Keratinocyte (primary cell): ENCODE data around the gene MBNL2. TPM values are rescaled to one million over a fixed set of nuclear protein-coding genes. Genes with fewer than 3 reads are reported as not detected.
A peak's percentile ranks its signal among the peaks of the same experiment; 100 is the strongest.

ENCODE experiments used
- DNase-seq: peaks from one replicate; pipeline ENCODE4 v3.0.0-alpha.2; 2011; ENCODE audit warnings: low read depth, missing footprints, low spot score
- FAIRE-seq: peaks from 2 replicates; lab custom pipeline; 2011; peaks lifted over from hg19 to GRCh38; lab: Jason Lieb, UNC
- H2AFZ ChIP-seq: 2 replicates; pipeline ENCODE4 v1.6.0; 2012; ENCODE audit warnings: low read length, control low read depth, inconsistent platforms; ENCODE audit not compliant: control insufficient read depth
- H3K27ac ChIP-seq: 2 replicates; pipeline ENCODE4 v1.5.1; 2011; ENCODE audit warnings: low read length; ENCODE audit not compliant: control insufficient read depth, insufficient read depth
- H3K27me3 ChIP-seq: 3 replicates; pipeline ENCODE4 v1.6.0; 2011; ENCODE audit warnings: low read length; ENCODE audit not compliant: control insufficient read depth, insufficient read depth; ENCODE audit errors: extremely low read depth
- H3K36me3 ChIP-seq, 2 experiments: 2 replicates in 1 of 2; 3 replicates in 1 of 2; pipeline ENCODE4 v1.5.1; 2011; ENCODE audit warnings: low read length in 2 of 2, mild to moderate bottlenecking in 1 of 2; ENCODE audit not compliant: control insufficient read depth in 2 of 2, insufficient read depth in 2 of 2; ENCODE audit errors: extremely low read depth in 1 of 2
- H3K4me1 ChIP-seq: 3 replicates; pipeline ENCODE4 v1.5.1; 2011; ENCODE audit warnings: low read length; ENCODE audit not compliant: control insufficient read depth, insufficient read depth; ENCODE audit errors: extremely low read depth
- H3K4me2 ChIP-seq: 3 replicates; pipeline ENCODE4 v1.6.0; 2011; ENCODE audit warnings: low read depth, low read length; ENCODE audit not compliant: control insufficient read depth, insufficient read depth; ENCODE audit errors: extremely low read depth
- H3K4me3 ChIP-seq, 3 experiments: fragments of 200-600 bp in 1 of 3; sonication (generic) in 1 of 3; 2 replicates in 2 of 3; 3 replicates in 1 of 3; pipeline ENCODE4 v1.5.1; 2011 to 2016; ENCODE audit warnings: low read length in 3 of 3, mild to moderate bottlenecking in 3 of 3, control low read depth in 2 of 3, inconsistent platforms in 1 of 3, low read depth in 1 of 3, mixed read lengths in 1 of 3, mixed run types in 1 of 3, moderate library complexity in 1 of 3; ENCODE audit not compliant: control insufficient read depth in 2 of 3, insufficient read depth in 2 of 3; ENCODE audit errors: extremely low read depth in 1 of 3
- H3K79me2 ChIP-seq: 2 replicates; pipeline ENCODE4 v1.6.0; 2012; ENCODE audit warnings: low read length; ENCODE audit not compliant: control insufficient read depth, insufficient read depth
- H3K9ac ChIP-seq: 3 replicates; pipeline ENCODE4 v1.6.0; 2011; ENCODE audit warnings: low read length; ENCODE audit not compliant: control insufficient read depth, insufficient read depth; ENCODE audit errors: extremely low read depth
- H3K9me1 ChIP-seq: 3 replicates; pipeline ENCODE4 v1.6.0; 2011; ENCODE audit warnings: low read length; ENCODE audit not compliant: control insufficient read depth, insufficient read depth; ENCODE audit errors: extremely low read depth
- H3K9me3 ChIP-seq: 2 replicates; pipeline ENCODE4 v1.5.1; 2012; ENCODE audit warnings: low read depth, low read length; ENCODE audit not compliant: control insufficient read depth
- H4K20me1 ChIP-seq: 3 replicates; pipeline ENCODE4 v1.6.0; 2011; ENCODE audit warnings: low read length; ENCODE audit not compliant: control insufficient read depth, insufficient read depth; ENCODE audit errors: extremely low read depth
- CTCF ChIP-seq, 3 experiments: IDR thresholded peaks in 1 of 3; conservative IDR thresholded peaks in 1 of 3; optimal IDR thresholded peaks in 1 of 3; 2 replicates in 2 of 3; 3 replicates in 1 of 3; pipeline versions ENCODE3 to v1.5.1; 2011; ENCODE audit warnings: low read length in 3 of 3, mild to moderate bottlenecking in 3 of 3, moderate library complexity in 2 of 3, control low read depth in 1 of 3, inconsistent platforms in 1 of 3; ENCODE audit not compliant: insufficient read depth in 2 of 3; ENCODE audit errors: extremely low read depth in 1 of 3
- EZH2 ChIP-seq: IDR thresholded peaks from one replicate; pipeline ENCODE4 v1.6.1; 2012; ENCODE audit warnings: inconsistent platforms, mild to moderate bottlenecking, low read length, moderate library complexity
- dilution Hi-C: fragments of 300-500 bp; cut with MboI; formaldehyde crosslinking; loops from one replicate; pipeline ENCODE4 v1.7.0; 2020; ENCODE audit warnings: low sequenced_read_pairs; ENCODE audit not compliant: extremely low pct_ligation_motif_present
- polyA plus RNA-seq, 5 experiments: library from polyadenylated mRNA; depleted of rRNA in 3 of 5; stranded (reverse) in 3 of 5; stranded (forward) in 1 of 5; unstranded in 1 of 5; fragments of >200 nt; gene quantifications; 1 replicate in 1 of 5; 2 replicates in 3 of 5; 3 replicates in 1 of 5; pipeline versions ENCODE4 v1.2.1 to v1.2.3, GENCODE V29; 2011 to 2012; ENCODE audit warnings: missing spikeins in 2 of 5, low read depth in 1 of 5, low replicate concordance in 1 of 5

Gene MBNL2
- polyA plus RNA-seq, 1 donor (not counting 4 experiments of a cell fraction or from before 2014, with no cell fraction given): 28.4 TPM

GRCh38 chr13:97235549-97236231, 13.6 kb downstream of the MBNL2 start:
- Histone ChIP-seq H3K36me3 (peaks cover 5 to 6% of the 10 kb centered on the region in 2 experiments), H3K4me2 (peak overlapping the region; percentile 28), H3K4me1 (no peaks in the 10 kb centered on the region), H4K20me1 (no peaks in the 10 kb centered on the region), H3K79me2 (peaks cover 74% of the 10 kb centered on the region), H3K9me3 (no peaks in the 10 kb centered on the region), H3K9ac (no peak overlapping the region), H3K9me1 (no peaks in the 10 kb centered on the region), H2AFZ (no peak overlapping the region), H3K4me3 (no peak overlapping the region), H3K27me3 (no peaks in the 10 kb centered on the region), H3K27ac (no peak overlapping the region)
- DNase-seq: no peak
- dilution Hi-C loops: no loop called here
- TF ChIP-seq EZH2: no peak
- TF ChIP-seq CTCF (optimal IDR thresholded peaks at IDR 0.05 in 1 of 3, IDR thresholded peaks at IDR 0.05 in 1 of 3, conservative IDR thresholded peaks at IDR 0.05 in 1 of 3; ENCODE audit: extremely low read depth in 1 of 3, insufficient read depth in 2 of 3, low read length in 3 of 3): no peak
- FAIRE-seq: no peak

GRCh38 chr13:97237388-97237787, 15.3 kb downstream of the MBNL2 start:
- Histone ChIP-seq H3K4me3 (no peak overlapping the region), H3K9me1 (no peaks in the 10 kb centered on the region), H3K79me2 (peaks cover 76% of the 10 kb centered on the region), H4K20me1 (no peaks in the 10 kb centered on the region), H3K27ac (no peak overlapping the region), H3K36me3 (peaks cover 2 to 6% of the 10 kb centered on the region in 2 experiments), H3K9me3 (no peaks in the 10 kb centered on the region), H3K27me3 (no peaks in the 10 kb centered on the region), H3K4me1 (no peaks in the 10 kb centered on the region), H2AFZ (no peak overlapping the region), H3K9ac (no peak overlapping the region), H3K4me2 (no peak overlapping the region)
- DNase-seq: no peak
- TF ChIP-seq EZH2 (no peak), CTCF (optimal IDR thresholded peaks at IDR 0.05 in 1 of 3, IDR thresholded peaks at IDR 0.05 in 1 of 3, conservative IDR thresholded peaks at IDR 0.05 in 1 of 3; ENCODE audit: extremely low read depth in 1 of 3, insufficient read depth in 2 of 3, low read length in 3 of 3) (no peak)
- no peak for FAIRE-seq
- dilution Hi-C loops: no loop called here
